CD4-positive, alpha-beta T cell treated with Interferon gamma for 1 hour (primary cell): Measurements from ENCODE around the gene DNAJB11.
"Not testable (repeated sequence)": the region's sequence is repeated elsewhere in the genome, so short reads cannot be mapped to it uniquely, and the experiment has no call there.

Experiments used
- DNase-seq: peaks from one replicate; pipeline ENCODE4 v3.0.0-alpha.2; 2020

DNAJB11 gene

DNA sequence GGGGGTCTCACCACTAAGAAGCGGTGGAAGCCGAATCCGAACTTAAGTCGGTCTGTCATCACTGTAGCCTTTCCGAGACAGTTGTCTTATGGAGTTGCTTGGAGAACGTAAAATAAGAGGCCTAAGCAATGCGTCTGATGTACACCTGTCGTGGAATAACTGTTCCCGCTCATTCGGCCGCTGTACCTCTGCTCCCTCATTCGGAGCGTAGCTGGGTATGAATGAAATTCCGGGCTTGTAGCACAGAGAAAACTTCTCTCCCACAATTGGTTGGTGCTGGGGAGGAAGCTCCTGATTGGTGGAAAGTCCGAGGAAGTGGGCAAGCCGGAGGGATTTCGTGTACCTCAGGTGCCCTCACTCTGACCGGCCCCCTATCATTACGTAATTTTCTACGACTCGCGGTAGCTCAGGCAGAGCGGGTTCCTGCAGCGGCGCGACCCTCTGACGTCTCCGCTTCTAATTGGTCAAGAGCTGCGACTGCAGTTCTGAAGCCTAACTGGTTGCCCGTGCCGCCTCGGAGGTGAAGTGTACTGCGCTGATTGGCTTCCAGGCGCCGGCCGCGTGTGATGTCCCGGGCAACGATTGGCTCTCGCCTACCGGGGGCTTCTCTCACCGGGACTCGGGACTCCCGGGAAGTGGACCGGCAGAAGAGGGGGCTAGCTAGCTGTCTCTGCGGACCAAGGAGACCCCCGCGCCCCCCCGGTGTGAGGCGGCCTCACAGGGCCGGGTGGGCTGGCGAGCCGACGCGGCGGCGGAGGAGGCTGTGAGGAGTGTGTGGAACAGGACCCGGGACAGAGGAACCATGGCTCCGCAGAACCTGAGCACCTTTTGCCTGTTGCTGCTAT lies at the start of gene DNAJB11:
TSS of gene DNAJB11 (plus strand) at position 625 of the 845 bp plus-strand sequence. CDS start at position 803, 178 bp downstream.
- DNase-seq = peak; percentile 99

DNA sequence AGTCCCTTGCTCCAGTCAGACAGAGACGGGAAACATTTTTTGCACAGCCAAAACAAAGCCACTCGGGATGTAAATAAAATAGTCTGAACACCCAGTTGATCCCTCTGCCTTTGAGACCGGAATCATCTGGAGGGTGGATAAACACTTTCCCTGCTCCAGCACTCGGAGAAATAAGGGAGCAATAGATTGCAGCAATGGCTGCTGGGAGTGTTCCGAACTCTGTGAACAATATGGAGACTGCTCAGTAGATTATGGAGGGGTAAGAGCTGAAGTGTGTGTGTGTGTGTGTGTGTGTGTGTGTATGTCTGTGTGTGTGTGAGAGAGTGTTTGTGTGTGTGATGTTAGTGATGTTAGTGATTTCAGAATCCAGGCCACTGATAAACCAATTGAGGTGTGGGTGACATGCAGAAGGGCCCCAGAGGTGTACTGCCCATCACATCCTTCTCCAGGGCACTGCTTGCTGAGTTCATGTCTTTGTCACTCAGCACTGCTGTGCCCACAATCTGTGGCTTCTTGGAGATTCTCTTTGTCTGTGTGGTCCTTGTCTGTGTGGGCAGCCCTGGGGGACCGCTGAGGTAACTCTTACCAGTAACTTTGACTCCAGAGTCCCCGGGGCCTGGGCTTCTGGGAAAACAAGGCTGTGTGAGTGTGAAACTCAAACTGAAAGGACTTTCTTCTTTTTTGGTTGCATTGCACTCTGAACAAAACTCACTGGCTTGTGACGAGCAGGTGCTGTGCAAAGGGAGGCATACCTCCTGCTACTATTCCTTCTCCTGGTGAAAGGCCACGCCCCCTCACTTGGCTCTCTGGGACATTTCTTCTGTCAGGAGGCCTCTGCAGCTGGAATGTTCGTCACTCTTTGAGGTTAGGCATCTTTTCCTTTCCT lies 49.3 kb upstream of the DNAJB11 start:
- no peak for DNase-seq

DNA sequence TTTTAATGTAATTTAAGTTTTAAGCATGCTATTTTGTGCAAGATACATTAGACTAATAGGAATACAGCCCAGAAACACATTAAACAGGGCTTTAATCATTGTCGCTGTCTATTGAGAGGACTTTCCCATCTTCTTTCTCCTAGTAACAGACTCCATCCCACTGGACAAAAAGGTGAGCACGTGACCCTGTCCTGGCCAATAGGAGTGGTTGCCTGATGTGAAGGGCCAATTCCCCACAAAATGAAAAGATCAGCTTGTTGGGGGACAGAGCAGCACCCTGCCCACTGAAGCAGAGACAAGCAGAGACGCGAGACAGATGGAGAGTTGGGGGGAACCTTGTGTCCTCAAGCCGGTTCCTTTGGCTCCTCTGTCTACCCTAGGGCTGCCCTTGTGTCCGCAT lies 47.5 kb upstream of the DNAJB11 start:
- no peak for DNase-seq

DNA sequence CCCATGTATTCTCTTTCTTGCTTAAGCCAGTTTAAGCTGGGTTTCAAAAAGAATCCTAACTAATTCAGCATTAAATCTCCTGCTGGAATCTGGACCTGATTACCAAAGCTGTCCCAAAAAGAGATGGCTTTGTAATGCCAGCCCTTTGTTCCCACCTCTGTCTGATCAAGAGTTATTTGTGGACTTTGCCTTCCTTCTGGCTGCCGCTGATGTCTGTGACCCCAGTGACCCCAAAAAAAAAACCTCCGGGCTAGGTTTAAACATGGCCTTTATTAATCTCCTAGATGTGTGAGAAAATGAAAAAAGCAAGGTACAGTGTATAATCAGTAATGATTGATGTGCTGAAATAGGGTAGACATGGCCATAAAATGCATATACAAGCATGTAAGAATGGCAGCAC lies 47.1 kb upstream of the DNAJB11 start:
- DNase-seq = no peak

DNA sequence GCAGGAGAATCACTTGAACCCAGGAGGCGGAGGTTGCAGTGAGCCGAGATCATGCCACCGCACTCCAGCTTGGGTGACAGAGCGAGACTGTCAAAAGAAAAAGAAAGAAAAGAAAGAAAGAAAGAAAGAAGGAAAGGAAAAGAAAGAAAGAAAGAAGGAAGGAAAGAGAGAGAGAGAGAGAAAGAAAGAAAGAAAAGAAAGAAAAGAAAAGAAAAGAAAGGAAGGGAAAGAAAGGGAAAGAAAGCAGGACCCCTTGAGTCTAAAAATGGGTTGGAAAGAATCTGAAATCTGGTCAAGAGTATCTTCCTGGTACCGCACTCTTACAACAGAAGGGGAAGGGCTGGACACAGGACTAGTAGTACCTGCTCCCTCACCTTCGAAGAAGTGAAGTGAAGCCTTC lies 45.9 kb upstream of the DNAJB11 start:
- DNase-seq = no peak

DNA sequence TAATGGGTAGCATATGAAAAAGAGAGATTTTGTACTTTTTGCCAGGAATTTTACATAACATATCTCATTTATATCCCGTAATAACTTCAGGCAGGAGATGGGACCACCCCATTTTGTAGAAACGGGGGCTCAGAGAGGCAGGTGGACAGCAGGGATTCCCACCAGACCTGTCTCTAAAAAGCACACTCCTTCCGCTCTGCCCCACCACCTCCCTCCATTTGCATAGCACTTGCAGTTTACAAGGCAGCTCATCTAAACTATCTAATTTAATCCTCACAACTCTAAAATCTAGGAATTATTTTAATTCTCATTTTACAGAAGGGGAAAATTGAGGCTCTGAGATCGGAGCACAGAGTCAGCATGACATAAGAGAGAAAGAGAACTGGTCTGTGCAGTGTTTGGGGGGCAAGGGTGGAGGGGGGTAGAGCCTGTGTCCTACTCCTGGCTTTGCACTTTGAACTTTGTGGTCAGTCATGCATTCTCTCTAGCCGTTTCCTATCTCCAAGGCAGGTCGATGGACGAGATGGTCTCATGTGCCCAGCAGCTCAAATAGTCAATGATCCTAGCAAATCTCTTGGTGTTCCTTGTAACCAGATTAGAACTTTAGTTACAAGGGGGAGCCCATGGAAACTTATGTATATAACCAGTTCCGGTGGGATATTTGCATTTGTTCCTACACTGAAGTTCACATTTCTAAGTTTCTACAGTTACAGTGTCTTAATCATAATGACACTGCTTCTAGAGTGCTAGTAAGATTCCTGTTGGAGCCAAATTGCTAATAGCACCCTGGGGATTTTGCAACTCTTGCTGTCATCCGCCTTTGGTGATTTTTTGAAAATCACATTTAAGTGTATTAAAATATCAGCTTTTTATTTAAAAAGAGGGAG lies 44.9 kb upstream of the DNAJB11 start:
- no peak for DNase-seq

DNA sequence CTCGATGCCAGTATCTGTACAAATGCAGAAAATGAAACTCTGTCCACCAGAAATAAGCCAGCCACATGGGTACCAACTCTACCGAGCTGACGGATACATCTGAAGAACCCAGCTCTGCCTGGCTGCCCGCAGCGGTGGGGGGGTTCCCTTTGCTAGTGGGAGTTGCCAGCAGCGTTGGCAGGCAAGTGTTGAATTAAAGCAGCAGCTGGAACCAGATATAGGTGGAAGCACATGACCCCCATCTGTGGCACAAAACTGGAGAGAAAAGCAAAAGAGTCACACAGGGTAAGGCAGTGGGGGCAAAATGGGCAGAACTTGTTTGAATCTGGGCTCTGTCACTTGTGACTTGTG lies 44.3 kb upstream of the DNAJB11 start:
- peak; percentile 52 for DNase-seq

DNA sequence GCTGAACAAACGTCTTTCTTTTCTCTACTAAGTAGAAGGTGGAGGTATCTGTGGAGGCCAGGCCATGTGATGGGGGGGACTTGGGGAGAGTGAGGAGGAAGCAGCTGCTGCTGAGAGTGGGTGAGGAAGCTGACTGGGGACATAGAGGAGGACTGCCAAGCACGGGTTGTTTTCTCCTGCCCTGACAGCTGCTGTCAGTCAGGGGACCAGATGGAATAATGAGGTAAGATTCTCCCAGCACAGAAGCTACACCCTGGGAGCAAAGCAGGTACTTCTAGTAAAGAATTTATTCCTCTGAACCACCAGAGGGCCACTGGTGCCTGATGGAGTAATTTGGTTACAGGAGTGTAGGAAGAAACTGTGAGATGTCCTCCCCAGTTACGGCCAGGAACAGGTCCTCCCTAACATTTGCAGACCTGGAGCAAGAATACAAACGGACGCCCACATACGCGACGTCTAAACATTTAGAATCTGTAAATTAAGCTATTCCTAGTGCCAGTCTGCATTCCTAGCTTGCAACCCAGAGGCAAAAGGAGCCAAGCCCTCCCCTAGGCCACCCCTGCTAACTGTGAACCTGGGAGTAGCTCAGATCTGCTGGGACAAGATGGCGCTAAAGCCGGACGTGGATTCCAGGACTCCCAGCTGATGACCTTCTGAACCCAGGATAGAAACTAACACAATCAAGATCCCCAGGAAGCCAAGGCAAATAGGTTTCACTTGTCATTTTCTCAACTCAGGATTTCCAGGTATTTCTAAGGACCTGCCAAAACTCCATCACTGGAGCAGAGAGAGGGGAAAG lies 41.1 kb upstream of the DNAJB11 start:
- DNase-seq = peak; percentile 13

DNA sequence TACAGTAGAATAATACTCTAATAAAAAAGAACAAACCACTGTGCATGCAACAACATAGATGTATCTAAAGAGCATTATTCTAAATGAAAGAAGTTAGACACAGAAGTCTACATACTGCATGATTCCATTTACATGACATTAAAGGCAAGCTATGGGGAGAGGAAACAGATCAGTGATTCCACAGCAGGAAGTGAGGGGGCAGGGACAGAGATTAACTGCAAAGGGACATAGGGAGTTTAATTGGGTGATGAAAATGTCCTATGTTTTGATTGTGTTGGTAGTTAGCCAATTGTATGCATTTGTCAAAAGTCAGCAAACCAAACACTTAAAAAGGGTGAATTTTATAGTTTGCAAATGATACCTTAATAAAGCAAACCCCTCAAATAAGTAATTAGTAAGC lies 40.1 kb upstream of the DNAJB11 start:
- no peak for DNase-seq

DNA sequence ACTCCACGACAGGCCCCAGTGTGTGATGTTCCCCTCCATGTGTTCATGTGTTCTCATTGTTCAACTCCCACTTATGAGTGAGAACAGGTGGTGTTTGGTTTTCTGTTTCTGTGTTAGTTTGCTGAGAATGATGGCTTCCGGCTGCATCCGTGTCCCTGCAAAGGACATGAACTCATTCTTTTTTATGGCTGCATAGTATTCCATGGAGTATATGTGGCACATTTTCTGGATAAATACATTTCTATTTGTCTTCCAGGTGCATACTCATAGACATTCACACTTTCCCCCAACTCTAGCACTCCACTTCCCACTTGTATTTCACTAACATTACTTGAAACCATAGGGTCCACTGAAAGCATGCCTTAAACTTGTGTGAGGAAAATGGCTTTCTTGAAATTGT lies 38.8 kb upstream of the DNAJB11 start:
- not testable (repeated sequence) for DNase-seq

DNA sequence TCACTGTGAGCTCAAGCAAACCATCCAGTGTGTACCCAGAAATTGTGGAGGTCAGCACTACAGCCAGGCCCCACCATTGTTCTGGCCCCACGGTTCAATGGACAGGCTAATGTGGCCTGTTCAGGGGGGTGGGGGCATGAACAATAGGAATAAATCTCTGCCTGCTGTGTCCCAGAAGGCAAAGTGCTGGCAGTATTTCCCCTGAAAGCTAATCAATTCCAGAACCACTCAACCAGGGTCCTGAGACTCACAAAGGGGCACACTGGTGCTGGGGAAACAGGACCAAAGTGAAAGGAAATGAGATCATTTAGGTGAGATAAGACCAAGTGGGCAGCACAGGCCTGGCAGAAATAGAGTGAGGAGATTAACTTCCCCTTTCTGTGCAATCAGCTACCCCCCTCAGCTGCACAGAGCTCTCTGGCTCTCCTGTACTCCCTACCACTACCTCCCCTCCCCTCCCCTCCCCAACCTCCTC lies 37.9 kb upstream of the DNAJB11 start:
- DNase-seq = peak; percentile 40

DNA sequence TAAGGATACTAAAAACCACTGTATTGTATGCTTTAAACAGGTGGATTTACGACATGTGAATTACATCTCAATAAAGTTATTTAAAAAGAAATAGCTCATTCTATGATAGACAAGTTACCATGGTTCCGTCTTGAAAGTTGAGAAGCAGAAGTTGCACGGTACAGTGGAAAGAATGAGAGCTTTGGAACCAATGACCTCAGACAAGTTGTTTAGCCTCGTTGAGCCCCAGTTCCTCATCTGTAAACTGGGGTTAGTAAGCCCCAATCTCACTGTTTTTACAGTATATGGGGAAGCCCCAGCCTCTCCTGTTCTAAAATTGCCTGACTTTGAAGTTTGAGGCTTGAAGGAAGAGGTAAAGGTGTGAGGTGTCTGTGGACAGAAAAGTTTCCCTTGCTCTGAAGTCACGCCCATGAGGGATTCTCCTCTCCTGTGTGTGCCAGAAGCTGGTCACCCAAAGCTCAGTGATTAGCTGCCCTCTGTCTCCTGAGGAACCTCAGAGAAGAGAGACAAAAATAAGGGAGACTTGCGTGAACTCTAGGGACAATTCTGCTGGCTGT lies 36.3 kb upstream of the DNAJB11 start:
- DNase-seq = peak; percentile 58

DNA sequence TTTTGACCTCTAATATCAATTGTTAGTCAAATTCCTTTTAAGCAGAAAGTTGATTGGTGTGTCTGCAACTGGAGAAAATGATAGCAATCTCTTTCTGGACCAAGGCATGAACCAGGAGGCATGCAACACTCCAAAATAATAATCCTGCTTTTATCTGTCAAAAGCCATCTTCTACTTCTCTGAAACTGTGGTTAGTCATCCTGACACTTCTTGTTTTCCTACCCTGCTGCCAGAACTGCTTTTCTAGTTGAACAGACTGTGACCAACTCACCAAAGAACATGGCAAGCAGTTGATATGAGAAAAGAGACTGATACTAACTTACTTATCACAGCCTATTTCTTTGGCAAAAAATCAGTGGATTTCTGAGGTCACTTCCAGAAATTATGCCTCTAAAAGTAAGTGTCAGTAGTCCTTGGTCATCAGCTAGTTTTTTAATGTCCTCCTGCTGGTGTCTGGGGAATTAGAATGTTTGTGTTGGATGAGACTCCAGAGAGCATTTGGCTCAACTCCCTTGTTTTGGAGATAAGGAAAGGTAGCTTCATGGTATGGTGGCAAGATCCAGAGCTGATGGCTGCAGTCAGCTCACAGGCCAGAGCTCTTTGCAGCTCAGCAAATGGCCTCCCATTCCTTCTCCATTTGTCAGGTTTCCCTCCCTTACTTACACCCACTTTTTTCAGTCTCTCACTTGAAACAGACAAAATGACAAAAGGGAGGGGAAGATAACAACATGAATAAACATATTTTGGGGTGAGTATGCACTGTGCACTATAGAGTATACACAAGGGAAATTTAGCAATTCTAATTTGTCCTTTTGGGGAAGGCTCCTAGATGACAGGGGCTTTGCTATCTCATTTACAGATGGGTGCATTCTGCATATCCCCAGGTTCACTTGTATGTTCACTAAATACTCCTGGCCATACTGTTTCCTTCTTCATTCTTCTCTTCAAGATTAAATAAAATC lies 33.4 kb upstream of the DNAJB11 start:
- no peak for DNase-seq

DNA sequence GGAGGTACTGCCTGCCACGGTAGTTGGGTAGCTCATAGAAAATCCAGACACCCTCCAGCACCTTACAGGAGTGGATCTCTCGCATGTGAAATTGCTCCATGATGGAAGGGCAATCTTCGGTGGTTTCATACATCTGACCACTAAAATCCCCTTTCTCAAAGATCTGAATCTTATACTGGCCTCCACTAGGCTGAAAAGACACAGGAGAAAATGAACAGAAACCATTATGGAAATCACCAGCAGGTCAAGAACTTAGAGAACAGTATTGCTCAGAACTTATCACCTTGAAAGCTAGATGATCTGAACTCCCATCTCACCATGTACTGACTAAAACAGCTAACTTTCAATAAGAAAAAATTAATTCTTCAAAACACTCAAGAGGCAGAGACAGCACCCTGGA lies 31.7 kb upstream of the DNAJB11 start:
- DNase-seq = no peak

DNA sequence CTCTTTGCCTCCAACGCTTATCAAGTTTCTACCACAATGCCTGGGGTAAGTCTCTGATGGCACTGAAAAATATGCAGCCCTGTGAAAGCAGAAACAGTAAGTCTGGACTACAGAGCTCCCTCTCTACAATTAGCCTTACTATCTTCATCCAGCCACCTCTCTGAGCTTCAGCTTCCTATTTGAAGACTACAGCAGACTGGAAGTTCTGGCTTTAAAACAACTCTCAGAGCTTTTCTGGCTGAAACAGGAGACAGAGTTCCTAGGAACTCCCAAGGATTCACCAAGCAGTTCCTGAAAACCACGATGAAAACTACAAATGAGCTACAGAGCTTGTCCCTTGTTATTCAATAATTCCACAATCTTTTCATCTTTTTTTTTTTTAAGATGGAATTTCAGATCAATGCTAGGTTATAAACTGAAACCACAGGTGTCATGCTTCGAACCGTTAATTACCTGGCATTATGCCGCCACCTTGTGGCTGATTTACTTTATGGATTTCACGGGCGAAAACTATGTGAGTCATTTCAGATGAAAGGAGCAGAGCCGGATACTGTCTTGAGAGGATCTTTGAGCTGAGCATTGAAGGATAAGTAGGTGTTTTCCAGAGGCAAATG lies 30.2 kb upstream of the DNAJB11 start:
- DNase-seq = peak; percentile 75

DNA sequence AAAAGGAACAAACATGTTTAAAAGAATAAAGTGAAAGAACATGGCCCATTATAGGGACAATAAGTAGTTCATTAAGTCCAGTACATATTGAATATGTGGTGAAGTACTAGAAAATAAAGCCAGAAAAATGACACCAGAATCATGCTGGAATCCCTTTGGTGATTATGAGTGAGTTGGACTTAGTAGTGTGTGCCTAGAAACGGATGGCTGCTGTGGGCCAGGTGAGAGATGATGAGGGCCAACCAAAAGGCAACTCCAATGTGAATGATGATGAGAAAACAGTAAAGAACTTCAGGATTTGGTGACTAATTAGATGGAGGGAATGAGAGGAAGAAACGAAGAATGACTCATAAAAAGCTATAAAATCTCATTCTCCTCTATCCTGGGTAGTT lies 29.7 kb upstream of the DNAJB11 start:
- DNase-seq = no peak

DNA sequence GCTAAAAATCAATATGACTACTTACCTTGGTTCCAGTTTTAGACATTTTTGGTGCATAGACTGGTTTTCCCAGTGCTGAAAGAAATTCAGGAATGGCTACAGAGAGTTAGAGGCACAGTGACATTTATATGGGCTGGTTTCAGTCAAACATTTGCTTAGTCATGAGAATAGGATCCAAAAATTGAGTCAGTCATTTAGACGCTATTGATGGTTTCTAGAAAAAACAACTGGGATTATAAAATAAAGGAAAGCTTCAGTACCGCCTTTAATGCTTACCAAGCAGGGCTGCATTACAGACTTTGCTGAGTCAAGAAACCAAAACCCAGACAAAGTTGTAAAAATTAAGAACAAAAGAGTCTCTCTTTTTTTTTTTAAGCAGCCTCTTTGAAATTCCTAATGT lies 26.2 kb upstream of the DNAJB11 start, which contains the start of gene CRYGS:
TSS of gene CRYGS (minus strand) at position 100 of the 400 bp plus-strand sequence. CDS start at position 46, 54 bp downstream.
- DNase-seq = no peak

DNA sequence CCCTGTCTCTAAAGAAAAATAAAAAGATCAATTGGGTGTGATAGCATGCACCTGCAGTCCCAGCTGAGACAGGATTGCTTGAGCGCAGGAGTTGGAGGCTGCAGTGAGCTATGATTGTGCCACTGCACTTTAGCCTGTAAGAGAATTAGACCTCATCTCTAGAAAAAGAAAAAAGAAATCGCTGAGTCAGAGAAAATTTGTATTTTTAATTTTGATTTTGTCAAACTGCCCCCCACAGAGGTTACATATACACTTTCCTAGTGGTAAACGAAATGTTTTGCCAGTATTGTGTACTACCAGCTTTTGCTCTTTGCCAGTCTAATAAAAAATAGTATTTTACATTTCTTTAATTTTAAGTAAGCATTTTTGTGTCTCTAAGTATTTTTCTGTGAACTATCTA lies 21.0 kb upstream of the DNAJB11 start:
- DNase-seq = no peak

DNA sequence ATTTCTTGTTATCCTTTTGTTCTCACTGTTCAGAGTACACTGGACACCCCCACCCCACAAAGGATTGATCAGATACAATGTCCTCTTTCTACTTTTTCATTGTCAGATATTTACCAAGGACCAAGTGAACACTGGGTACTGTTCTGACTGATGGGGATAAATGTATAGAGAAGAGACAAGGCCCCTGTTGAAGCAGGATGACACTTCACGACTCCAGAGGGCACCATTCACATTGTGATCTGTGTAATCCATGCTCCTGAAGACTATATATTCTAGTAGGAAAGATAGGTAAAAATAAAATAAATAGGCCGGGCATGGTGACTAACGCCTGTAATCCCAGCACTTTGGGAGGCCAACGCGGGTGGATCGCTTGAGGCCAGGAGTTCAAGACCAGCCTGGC lies 19.1 kb upstream of the DNAJB11 start:
- DNase-seq = no peak
